GM21619 (cell line): ENCODE measurements around the gene RABGAP1L.

ENCODE experiments used
- ATAC-seq: cut with Tn5 transposase; IDR thresholded peaks from one replicate; pipeline ENCODE4 v1.9.1; 2021; ENCODE audit not compliant: unreplicated experiment

The RABGAP1L gene

DNA sequence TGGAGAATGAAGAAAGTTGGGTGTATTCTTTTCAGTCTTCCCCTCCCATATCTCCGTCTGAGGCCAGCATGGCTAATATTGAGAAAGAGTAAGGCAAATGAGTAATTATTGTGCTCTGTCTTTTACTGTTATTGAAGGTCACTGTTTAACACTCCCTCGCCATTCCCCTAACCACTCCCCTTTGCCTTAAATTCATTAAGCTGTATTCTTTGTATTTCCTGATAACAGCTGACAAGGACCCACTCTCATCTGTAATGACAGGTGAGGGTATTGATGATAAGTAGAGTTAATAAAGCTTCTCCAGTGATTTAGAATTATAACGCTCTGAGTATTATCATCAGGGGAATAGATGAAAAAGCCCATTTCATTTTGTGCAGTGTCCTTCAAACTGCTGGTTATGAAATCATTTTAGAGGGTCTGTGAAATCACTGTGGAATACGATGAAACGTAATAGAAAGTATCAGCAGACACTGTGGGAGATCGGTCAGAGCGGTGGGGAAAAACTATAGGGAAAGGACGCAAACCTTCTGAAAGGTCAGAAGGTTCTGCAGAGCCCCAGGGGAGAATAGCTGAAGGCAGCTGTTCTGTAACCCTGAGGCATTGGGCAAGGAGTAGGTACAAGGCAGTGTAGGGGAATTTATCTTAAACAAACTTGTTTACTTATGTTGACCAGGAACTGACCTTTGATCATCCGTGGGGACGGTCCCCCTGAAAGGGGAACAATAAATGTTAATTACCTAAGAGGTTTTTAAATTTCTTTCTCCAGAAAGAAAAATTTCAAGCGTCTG, 794.2 kb downstream of the RABGAP1L start:
- ATAC-seq: peak; percentile 44

DNA sequence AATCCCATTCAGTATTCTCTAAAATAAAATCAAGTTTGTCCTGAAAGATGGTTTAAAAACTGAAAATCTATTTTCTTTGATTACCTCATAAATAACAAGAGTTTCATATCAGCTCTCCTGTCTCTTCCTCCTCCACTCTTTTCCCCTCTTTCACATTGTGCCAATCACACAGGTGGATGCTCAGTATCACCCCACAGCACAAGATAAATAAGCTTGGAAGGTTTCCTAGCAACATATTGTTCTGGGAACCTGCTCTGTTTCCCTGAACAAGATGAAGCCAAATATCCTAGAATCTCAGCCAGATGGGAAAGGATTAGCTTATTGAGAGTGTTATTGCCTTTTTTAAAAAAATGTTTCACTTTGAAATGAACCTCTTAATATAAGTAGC, 794.7 kb downstream of the RABGAP1L start:
- peak; percentile 9 for ATAC-seq

DNA sequence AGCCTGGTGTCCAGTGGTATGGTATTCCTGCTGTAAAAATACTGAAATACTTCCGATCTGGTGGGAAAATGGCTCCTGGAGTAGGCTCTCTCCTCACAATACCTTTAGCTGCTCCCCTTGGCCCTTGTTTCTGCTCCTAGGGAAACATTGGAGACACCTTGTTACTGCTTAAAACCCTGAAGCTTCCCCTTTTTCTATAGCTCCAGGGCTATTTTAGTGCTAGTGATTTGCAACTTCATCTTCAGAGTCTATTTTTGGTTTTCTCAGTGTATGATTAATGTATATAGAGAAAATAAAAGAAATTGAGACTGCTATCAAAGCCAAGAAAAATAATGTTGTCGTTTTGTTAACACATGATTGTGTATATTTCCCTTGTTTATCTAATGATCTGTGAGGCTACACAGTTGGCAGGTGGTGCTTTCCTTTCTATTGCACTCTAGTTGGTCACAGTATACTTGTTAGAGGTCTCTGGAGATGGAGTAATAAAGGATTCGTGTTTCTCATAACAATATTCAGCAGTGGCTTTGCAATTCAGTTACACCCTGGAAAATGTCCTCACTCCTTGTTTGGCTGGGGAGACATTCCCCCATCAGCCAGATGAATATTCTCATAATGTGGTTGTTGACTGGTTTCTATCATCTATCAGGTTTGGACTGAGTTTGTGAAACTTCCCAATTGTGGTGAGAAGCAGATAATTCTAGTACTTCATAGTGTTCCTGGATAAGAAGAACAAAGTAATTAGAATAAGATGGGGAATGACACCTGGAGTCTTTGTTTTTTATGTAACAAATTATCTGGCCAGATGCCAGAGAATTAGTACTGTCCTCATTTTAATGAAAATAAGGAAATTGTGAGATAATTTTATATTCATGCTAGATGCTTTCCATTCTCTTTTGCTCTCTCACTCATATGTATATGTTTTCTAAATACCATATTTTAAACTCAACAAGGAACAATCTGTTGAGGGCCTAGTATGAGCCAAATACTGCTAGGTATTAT, 795.6 kb downstream of the RABGAP1L start:
- no peak for ATAC-seq

GRCh38 chr1:174956086-174956485, 796.8 kb downstream of the RABGAP1L start:
- no peak for ATAC-seq

DNA sequence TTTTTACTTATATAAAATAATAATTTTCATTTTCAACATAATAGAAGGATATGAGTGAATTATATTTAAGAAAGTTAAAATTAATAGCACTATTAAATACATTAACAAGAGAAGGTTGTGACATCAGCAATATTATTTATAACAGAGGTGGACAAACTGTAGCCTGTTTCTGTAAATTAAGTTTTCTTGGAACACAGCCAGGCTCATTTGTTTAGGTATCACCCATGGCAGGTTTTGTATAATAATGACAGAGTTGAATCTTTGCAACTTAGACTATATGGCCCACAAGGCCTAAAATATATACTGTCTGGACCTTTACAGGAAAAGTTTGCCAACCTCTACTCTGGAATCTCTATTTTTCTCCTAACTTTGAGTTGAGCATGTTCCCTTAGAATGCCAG, 797.7 kb downstream of the RABGAP1L start:
- no peak for ATAC-seq

DNA sequence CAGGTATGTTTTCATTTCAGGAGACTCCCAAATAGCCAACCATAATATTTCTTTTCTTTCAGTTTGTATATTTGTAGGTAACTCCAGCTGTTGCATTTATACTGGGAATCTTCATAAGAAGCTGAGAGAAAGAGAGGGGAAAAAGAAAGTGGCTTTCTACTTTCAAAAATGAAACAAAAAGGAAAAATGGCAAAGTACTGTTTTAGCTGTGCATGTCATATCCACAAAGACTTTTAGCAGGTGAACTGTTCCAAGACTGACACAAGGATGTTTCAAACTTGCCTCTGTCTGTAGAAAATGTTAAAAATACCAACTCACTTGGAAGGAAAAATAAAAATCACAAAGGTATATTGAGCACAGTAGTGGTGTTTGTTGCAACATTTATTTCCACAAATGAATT, 798.5 kb downstream of the RABGAP1L start:
- no peak for ATAC-seq

- ATAC-seq: no peak
Measured at GRCh38 chr1:174958396-174958795, 799.1 kb downstream of the RABGAP1L start.

GRCh38 chr1:174960362-174960761, 801.0 kb downstream of the RABGAP1L start:
- ATAC-seq: no peak

GRCh38 chr1:174963529-174964125, 804.3 kb downstream of the RABGAP1L start:
- ATAC-seq: no peak

DNA sequence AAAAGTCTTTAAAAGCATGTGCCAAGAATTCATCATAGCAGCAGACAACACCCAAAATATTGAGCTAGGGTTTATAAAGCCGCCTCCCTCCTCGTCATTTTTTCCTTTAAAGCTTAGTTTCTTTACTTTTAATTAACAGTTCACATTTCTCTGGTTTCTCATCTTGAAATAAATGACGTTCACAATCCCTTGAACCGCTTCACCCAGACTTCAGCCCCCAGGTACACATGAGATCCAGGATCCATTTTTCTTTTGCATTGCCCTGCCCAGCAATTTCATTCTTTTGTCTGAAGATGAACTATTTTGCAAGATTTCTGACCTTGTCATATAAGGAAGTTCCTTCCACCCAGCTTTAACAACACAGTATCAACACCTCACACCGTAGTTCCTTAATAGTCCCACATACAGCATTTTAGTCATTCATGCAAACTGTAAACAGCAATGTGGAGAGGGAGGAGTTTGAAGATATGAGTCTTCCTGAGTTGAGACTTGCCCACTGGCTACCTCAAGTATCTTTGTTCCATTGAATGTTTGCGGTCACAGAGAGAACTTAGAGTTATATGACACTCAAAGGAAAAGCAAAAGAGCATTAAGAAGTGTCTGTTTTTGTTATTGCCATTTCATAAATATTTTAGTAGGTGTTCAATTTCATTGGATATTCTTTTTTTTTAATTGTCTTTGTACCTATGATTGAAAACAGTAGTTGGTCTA, 805.1 kb downstream of the RABGAP1L start:
- ATAC-seq: no peak

- ATAC-seq: no peak
Measured at GRCh38 chr1:174964972-174965361, 805.6 kb downstream of the RABGAP1L start.

GRCh38 chr1:174965362-174966007, 806.2 kb downstream of the RABGAP1L start:
- ATAC-seq: no peak

- ATAC-seq: no peak
Measured at GRCh38 chr1:174966008-174966572, 806.8 kb downstream of the RABGAP1L start.

DNA sequence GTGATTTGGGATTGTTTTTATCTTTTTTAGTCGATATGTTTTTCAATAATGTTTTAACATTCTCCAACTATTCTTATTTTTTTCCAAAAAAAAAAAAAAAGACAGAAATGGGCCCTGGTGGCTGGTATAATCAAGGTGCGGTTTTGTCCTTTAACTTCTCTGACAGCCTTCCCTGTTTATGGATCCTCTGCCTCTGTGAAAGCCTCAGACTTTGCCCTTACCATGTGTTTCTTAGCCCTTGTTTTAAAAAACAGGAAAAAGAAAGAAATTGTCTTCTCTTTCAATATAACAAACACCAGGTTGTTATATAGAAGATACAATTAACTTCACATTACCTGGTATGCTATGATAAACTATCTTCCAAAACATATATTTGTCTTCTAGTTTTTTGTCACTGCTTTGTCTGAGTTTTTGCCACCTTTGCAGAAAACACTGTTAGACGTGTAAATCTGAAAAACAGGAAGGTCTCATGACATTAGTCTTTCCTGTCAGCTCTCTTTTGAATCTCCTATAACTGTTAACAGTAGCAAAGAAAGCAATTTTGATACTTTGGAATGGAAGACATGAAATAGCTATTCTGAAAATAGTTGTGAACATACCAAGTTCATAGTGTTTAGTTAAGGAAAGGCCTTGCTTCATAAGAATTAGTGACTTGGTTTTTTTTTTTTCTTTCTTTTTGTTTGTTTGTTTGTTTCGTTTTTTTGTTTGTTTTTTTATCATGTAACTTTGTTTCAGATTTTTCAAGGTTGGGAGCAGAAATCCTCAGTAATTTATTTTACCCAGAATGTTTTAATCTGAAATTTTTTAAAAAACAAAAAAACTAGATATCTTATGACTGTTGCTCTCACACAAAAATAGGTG, 808.8 kb downstream of the RABGAP1L start:
- no peak for ATAC-seq

DNA sequence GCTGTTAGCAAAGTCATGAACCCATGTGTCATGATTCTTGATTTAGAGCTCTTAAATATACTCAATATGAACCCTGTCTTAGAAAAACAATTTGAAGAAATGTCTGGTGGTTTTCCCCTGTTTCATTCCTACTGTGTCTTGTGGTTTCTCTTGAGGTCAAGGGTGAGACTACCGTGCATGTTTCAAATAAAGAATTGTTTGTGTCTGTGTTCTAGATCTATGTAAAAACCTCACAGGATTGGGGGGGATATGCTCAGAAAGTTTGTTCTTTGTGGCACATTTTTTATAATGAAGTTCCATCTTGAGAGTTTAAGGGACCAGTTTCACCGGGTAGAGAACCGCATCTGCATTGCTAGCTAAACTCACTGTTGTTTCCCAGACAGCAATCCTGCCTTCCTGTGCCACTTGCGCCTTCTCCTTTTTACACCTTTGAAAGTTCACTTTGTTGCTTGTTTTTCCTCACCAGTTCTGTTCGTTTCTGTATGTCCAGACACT, 809.5 kb downstream of the RABGAP1L start:
- ATAC-seq: peak; percentile 77

DNA sequence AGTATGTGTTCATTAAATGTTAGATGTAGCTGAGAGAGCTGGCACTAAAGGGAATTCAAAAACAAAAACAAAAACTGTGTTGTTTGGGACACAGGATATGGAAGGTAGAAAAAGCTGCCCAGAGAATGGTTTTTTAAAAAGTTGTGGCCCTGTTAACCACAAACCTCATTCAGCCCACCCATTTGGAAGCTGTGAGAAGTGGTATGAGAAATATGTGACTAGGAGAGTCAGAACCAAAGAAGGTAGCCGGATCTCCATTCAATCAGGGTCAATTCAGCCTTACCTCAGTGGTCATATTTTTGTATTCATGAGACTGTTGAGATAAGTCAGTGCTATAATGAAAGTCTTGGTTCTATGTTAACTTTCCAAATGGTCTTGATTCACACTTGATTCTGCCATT, 810.7 kb downstream of the RABGAP1L start:
- ATAC-seq: peak; percentile 45

DNA sequence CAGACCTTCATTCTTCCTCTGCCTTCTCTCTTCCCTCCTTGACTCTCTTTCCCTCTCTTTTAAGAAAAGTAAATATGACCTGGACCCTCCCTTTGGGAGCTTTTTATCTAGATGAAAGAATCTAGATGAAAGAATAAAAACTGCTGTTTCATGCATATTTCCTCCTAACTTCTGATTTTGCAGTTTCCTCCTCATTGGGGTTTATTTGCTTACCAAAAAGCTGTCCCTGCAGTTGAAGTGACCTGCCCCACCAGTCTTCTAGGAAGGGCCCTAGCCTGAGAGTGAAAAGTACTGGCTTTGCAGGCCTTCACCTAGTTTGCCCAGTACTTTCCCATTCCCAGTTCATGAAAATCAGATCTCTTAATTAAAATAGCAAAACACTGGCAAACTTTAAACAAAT, 812.1 kb downstream of the RABGAP1L start:
- no peak for ATAC-seq

DNA sequence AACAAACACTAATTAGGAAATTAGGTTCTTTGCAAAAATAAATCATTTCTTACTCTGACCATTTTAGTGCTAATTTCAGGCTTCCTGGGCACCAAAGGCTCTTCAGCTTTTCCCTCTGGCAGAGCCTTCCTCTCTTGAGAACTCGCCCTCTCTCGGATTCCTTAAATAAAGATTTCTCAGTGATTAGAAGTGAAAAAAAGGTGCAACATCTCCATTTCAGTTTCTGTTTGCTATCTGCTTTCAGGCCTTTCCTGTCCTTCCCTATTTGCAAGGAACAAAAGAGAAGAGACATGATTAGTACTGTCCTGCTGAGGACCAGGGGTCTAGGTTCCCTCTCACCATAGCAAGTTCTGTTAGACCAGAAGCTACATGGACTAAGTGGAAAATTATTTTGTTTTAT, 812.6 kb downstream of the RABGAP1L start:
- ATAC-seq: no peak

DNA sequence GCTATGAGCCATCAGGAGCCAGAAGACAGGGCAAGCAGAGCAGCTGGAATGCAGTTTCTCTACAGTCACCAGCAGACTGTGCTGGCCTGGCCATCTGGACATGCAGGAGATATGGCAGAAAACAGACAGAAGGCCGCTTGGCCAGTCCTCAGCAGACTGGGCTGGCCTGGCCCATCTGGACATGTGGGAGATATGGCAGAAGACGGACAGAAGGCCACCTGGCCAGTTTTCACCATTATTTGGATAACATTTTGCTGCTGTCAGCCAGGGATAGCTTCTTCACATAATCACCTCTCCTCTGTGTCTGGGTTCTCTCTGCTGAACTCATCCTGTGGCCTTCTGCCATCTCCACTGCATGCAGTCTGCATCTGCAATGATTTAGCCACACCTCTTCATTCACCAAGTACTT, 815.4 kb downstream of the RABGAP1L start:
- no peak for ATAC-seq
